OCI-LY3 (cell line): Measurements from ENCODE around the gene C13orf42.

Experiments
- CTCF ChIP-seq: fragments of 200-600, 300-600 bp; sonication (generic); IDR thresholded peaks from 2 replicates; pipeline ENCODE4 v1.5.1; 2014; ENCODE audit warnings: antibody characterized with exemption, low read length, low read depth
- EZH2phosphoT487 ChIP-seq: fragments of 200-600 bp; shearing (Covaris generic); IDR thresholded peaks from 2 replicates; pipeline ENCODE4 v1.6.1; 2018; ENCODE audit warnings: antibody characterized with exemption, mixed run types, low read depth

GRCh38 chr13:51035469-51035868, 75.6 kb downstream of the C13orf42 start:
- TF ChIP-seq CTCF = no peak
- no peak for TF ChIP-seq EZH2phosphoT487
